Activated naive CD8-positive, alpha-beta T cell treated with anti-CD3 and anti-CD28 coated beads for 36 hours (primary cell): ENCODE data around the gene CALM3. TPM values are rescaled to one million over a fixed set of nuclear protein-coding genes. Genes with fewer than 3 reads are reported as not detected.

ENCODE experiments used
- DNase-seq: peaks from one replicate; pipeline ENCODE4 v3.0.0; 2021
- H3K27ac Mint-ChIP-seq: one replicate; pipeline ENCODE4 v1.8.0; 2022; ENCODE audit warnings: mild to moderate bottlenecking, moderate library complexity, mixed read lengths
- H3K27me3 Mint-ChIP-seq: one replicate; pipeline ENCODE4 v1.8.0; 2022; ENCODE audit warnings: mild to moderate bottlenecking, mixed read lengths
- H3K36me3 Mint-ChIP-seq: one replicate; pipeline ENCODE4 v1.8.0; 2021; ENCODE audit warnings: mild to moderate bottlenecking, mixed read lengths
- H3K4me1 Mint-ChIP-seq: one replicate; pipeline ENCODE4 v1.8.0; 2021; ENCODE audit warnings: mixed read lengths
- H3K4me3 Mint-ChIP-seq: one replicate; pipeline ENCODE4 v1.8.0; 2022; ENCODE audit warnings: mild to moderate bottlenecking, moderate library complexity, mixed read lengths
- H3K9me3 Mint-ChIP-seq: one replicate; pipeline ENCODE4 v1.8.0; 2022; ENCODE audit warnings: mixed read lengths
- total RNA-seq, 2 experiments: library from RNA; stranded (reverse); gene quantifications; one replicate each; pipeline ENCODE4 v1.2.3, GENCODE V29; 2021

CALM3 gene
- total RNA-seq, 2 experiments from 2014 or later, result 567 TPM

- DNase-seq, result no peak
- Mint-ChIP-seq H3K27me3 (no peaks in the 10 kb centered on the region), H3K36me3 (no peaks in the 10 kb centered on the region), H3K4me1 (peaks cover 4% of the 10 kb centered on the region), H3K27ac (no peak overlapping the region), H3K9me3 (no peaks in the 10 kb centered on the region), H3K4me3 (no peak overlapping the region)
Measured at GRCh38 chr19:46586294-46586693, 14.8 kb upstream of the CALM3 start.

GRCh38 chr19:46587861-46588260, 13.3 kb upstream of the CALM3 start:
- no peaks in the 10 kb centered on the region for H3K36me3 Mint-ChIP-seq
- H3K9me3 Mint-ChIP-seq, result no peaks in the 10 kb centered on the region

GRCh38 chr19:46591254-46591653, 9.9 kb upstream of the CALM3 start:
- no peak for DNase-seq
- no peak overlapping the region for H3K4me3 Mint-ChIP-seq
- H3K4me1 Mint-ChIP-seq, result no peaks in the 10 kb centered on the region
- no peaks in the 10 kb centered on the region for H3K36me3 Mint-ChIP-seq
- H3K9me3 Mint-ChIP-seq, result no peaks in the 10 kb centered on the region
- H3K27ac Mint-ChIP-seq, result no peak overlapping the region
- H3K27me3 Mint-ChIP-seq, result no peaks in the 10 kb centered on the region

More at GRCh38 chr19:46587861-46588260, 13.3 kb upstream of the CALM3 start:
- no peak overlapping the region for H3K27ac Mint-ChIP-seq
- DNase-seq, result no peak
- H3K4me1 Mint-ChIP-seq, result peaks cover 4% of the 10 kb centered on the region
- H3K4me3 Mint-ChIP-seq, result no peak overlapping the region
- H3K27me3 Mint-ChIP-seq, result no peaks in the 10 kb centered on the region

GRCh38 chr19:46591870-46592269, 9.3 kb upstream of the CALM3 start:
- Mint-ChIP-seq H3K4me3 (no peak overlapping the region), H3K27me3 (no peaks in the 10 kb centered on the region), H3K27ac (no peak overlapping the region), H3K4me1 (no peaks in the 10 kb centered on the region), H3K9me3 (no peaks in the 10 kb centered on the region), H3K36me3 (no peaks in the 10 kb centered on the region)
- no peak for DNase-seq

- Mint-ChIP-seq H3K4me3 (no peak overlapping the region), H3K27ac (no peak overlapping the region), H3K36me3 (peaks cover 7% of the 10 kb centered on the region), H3K9me3 (peaks cover 11% of the 10 kb centered on the region), H3K27me3 (no peaks in the 10 kb centered on the region), H3K4me1 (peaks cover 10% of the 10 kb centered on the region)
- DNase-seq, result no peak
Measured at GRCh38 chr19:46596008-46596407, 5.1 kb upstream of the CALM3 start.

- Mint-ChIP-seq H3K4me3 (no peak overlapping the region), H3K9me3 (peaks cover 11% of the 10 kb centered on the region), H3K36me3 (peaks cover 25% of the 10 kb centered on the region), H3K27me3 (no peaks in the 10 kb centered on the region), H3K4me1 (peaks cover 17% of the 10 kb centered on the region), H3K27ac (no peak overlapping the region)
- no peak for DNase-seq
Measured at GRCh38 chr19:46598372-46598917, 2.7 kb upstream of the CALM3 start.

GRCh38 chr19:46599716-46600373, 1.3 kb upstream of the CALM3 start:
- peak overlapping the region; percentile 100 for H3K27ac Mint-ChIP-seq
- H3K9me3 Mint-ChIP-seq, result peaks cover 11% of the 10 kb centered on the region
- DNase-seq, result no peak
- H3K4me3 Mint-ChIP-seq, result peak overlapping the region; percentile 96
- no peaks in the 10 kb centered on the region for H3K27me3 Mint-ChIP-seq
- H3K36me3 Mint-ChIP-seq, result peaks cover 27% of the 10 kb centered on the region
- peaks cover 22% of the 10 kb centered on the region for H3K4me1 Mint-ChIP-seq

- no peaks in the 10 kb centered on the region for H3K27me3 Mint-ChIP-seq
- H3K36me3 Mint-ChIP-seq, result peaks cover 28% of the 10 kb centered on the region
- peak; percentile 97 for DNase-seq
- H3K4me3 Mint-ChIP-seq, result peak overlapping the region; percentile 96
- H3K9me3 Mint-ChIP-seq, result peaks cover 11% of the 10 kb centered on the region
- peaks cover 23% of the 10 kb centered on the region for H3K4me1 Mint-ChIP-seq
- H3K27ac Mint-ChIP-seq, result peak overlapping the region; percentile 100
Measured at GRCh38 chr19:46600384-46601317, 479 bp upstream of the CALM3 start.

- peak overlapping the region; percentile 100 for H3K27ac Mint-ChIP-seq
- H3K4me3 Mint-ChIP-seq, result peak overlapping the region; percentile 96
- H3K27me3 Mint-ChIP-seq, result no peaks in the 10 kb centered on the region
- peaks cover 32% of the 10 kb centered on the region for H3K4me1 Mint-ChIP-seq
- peaks cover 11% of the 10 kb centered on the region for H3K9me3 Mint-ChIP-seq
- peaks cover 36% of the 10 kb centered on the region for H3K36me3 Mint-ChIP-seq
- peak; percentile 79 for DNase-seq
Measured at GRCh38 chr19:46602392-46603194, 1.5 kb downstream of the CALM3 start.

- Mint-ChIP-seq H3K27me3 (no peaks in the 10 kb centered on the region), H3K36me3 (peaks cover 41% of the 10 kb centered on the region), H3K27ac (peak overlapping the region; percentile 100), H3K4me1 (peaks cover 37% of the 10 kb centered on the region), H3K4me3 (peak overlapping the region; percentile 96), H3K9me3 (peaks cover 9% of the 10 kb centered on the region)
- no peak for DNase-seq
Measured at GRCh38 chr19:46603195-46603637, 2.1 kb downstream of the CALM3 start.

- H3K27me3 Mint-ChIP-seq, result no peaks in the 10 kb centered on the region
- H3K4me3 Mint-ChIP-seq, result peak overlapping the region; percentile 96
- peaks cover 37% of the 10 kb centered on the region for H3K4me1 Mint-ChIP-seq
- H3K27ac Mint-ChIP-seq, result peak overlapping the region; percentile 100
- peaks cover 40% of the 10 kb centered on the region for H3K36me3 Mint-ChIP-seq
- DNase-seq, result no peak
- peaks cover 6% of the 10 kb centered on the region for H3K9me3 Mint-ChIP-seq
Measured at GRCh38 chr19:46603752-46604231, 2.7 kb downstream of the CALM3 start.

- peaks cover 48% of the 10 kb centered on the region for H3K36me3 Mint-ChIP-seq
- peaks cover 45% of the 10 kb centered on the region for H3K4me1 Mint-ChIP-seq
- peak overlapping the region; percentile 96 for H3K4me3 Mint-ChIP-seq
- no peak for DNase-seq
- H3K27ac Mint-ChIP-seq, result no peak overlapping the region
- H3K9me3 Mint-ChIP-seq, result peaks cover 3% of the 10 kb centered on the region
- H3K27me3 Mint-ChIP-seq, result no peaks in the 10 kb centered on the region
Measured at GRCh38 chr19:46604781-46605355, 3.7 kb downstream of the CALM3 start.

GRCh38 chr19:46605356-46605821, 4.3 kb downstream of the CALM3 start:
- Mint-ChIP-seq H3K4me3 (no peak overlapping the region), H3K27ac (no peak overlapping the region), H3K36me3 (peaks cover 49% of the 10 kb centered on the region)

GRCh38 chr19:46606019-46606418, 4.9 kb downstream of the CALM3 start:
- no peaks in the 10 kb centered on the region for H3K9me3 Mint-ChIP-seq
- DNase-seq, result no peak
- peaks cover 49% of the 10 kb centered on the region for H3K4me1 Mint-ChIP-seq
- peak overlapping the region; percentile 68 for H3K27ac Mint-ChIP-seq
- H3K27me3 Mint-ChIP-seq, result no peaks in the 10 kb centered on the region
- H3K4me3 Mint-ChIP-seq, result no peak overlapping the region
- peaks cover 56% of the 10 kb centered on the region for H3K36me3 Mint-ChIP-seq

More at GRCh38 chr19:46605356-46605821, 4.3 kb downstream of the CALM3 start:
- no peak for DNase-seq
- no peaks in the 10 kb centered on the region for H3K27me3 Mint-ChIP-seq
- H3K4me1 Mint-ChIP-seq, result peaks cover 43% of the 10 kb centered on the region
- no peaks in the 10 kb centered on the region for H3K9me3 Mint-ChIP-seq
